Measurements from ENCODE around the gene MAGI1.

- no peak for TF ChIP-seq POLR2AphosphoS5 (IDR thresholded peaks at IDR 0.05; ENCODE audit: low read depth, low read length)
- no peak for TF ChIP-seq TAF1 (IDR thresholded peaks at IDR 0.05; ENCODE audit: borderline replicate concordance, low read depth, low read length)
- TF ChIP-seq POLR2A (IDR thresholded peaks at IDR 0.05; ENCODE audit: low read depth, low read length): no peak
These were observed 715.8 kb downstream of the MAGI1 start for GRCh38 chr3:65322910-65323309.

All from GM12892 (cell line).